Stimulated activated CD8-positive, alpha-beta memory T cell treated with anti-CD3 and anti-CD28 coated beads, Interleukin-12 subunit alpha, Interleukin-12 subunit beta, amount 100 ng/mL, for 4 hours (primary cell): ENCODE results near the gene BRF1.

Source experiments
- DNase-seq: peaks from one replicate; pipeline ENCODE4 v3.0.0-alpha.2; 2020; ENCODE audit warnings: low read depth

Gene BRF1

GRCh38 chr14:105210266-105211025, 90.4 kb downstream of the BRF1 start:
- no peak for DNase-seq

- DNase-seq, result no peak
These were observed 91.2 kb downstream of the BRF1 start for GRCh38 chr14:105209646-105210045.

GRCh38 chr14:105209091-105209490, 91.7 kb downstream of the BRF1 start:
- DNase-seq, result no peak

GRCh38 chr14:105208738-105209075, 92.1 kb downstream of the BRF1 start:
- no peak for DNase-seq

- no peak for DNase-seq
These were observed 92.6 kb downstream of the BRF1 start for GRCh38 chr14:105207996-105208737.

GRCh38 chr14:105207460-105207901, 93.3 kb downstream of the BRF1 start:
- DNase-seq, result no peak

GRCh38 chr14:105206873-105207272, 93.9 kb downstream of the BRF1 start:
- DNase-seq, result no peak

- DNase-seq, result no peak
These were observed 95.1 kb downstream of the BRF1 start for GRCh38 chr14:105205673-105206208.

- no peak for DNase-seq
These were observed 95.7 kb downstream of the BRF1 start for GRCh38 chr14:105204931-105205672.

- no peak for DNase-seq
These were observed 96.4 kb downstream of the BRF1 start for GRCh38 chr14:105204206-105204930.

- no peak for DNase-seq
These were observed 97.1 kb downstream of the BRF1 start for GRCh38 chr14:105203701-105204100.

- DNase-seq, result peak; percentile 32
These were observed 97.7 kb downstream of the BRF1 start for GRCh38 chr14:105203057-105203531.

- DNase-seq, result no peak
These were observed 98.8 kb downstream of the BRF1 start for GRCh38 chr14:105201925-105202513.

GRCh38 chr14:105201156-105201924, 99.5 kb downstream of the BRF1 start:
- DNase-seq, result no peak

- no peak for DNase-seq
These were observed 100.2 kb downstream of the BRF1 start for GRCh38 chr14:105200641-105201040.

- no peak for DNase-seq
These were observed 100.7 kb downstream of the BRF1 start for GRCh38 chr14:105200074-105200473.

GRCh38 chr14:105199093-105199492, 101.7 kb downstream of the BRF1 start:
- no peak for DNase-seq

- DNase-seq, result no peak
These were observed 102.2 kb downstream of the BRF1 start for GRCh38 chr14:105198588-105198987.

- DNase-seq, result no peak
These were observed 103.6 kb downstream of the BRF1 start for GRCh38 chr14:105197211-105197641.

GRCh38 chr14:105196265-105196960, 104.4 kb downstream of the BRF1 start:
- no peak for DNase-seq
